GM12891 (cell line): ENCODE measurements around the gene DCANP1.

ENCODE experiments used
- POLR2A ChIP-seq: IDR thresholded peaks from 2 replicates; pipeline ENCODE4 v1.6.1; 2011; ENCODE audit warnings: low read depth, low read length, control low read depth
- POLR2AphosphoS5 ChIP-seq: IDR thresholded peaks from 2 replicates; pipeline ENCODE4 v1.6.1; 2011; ENCODE audit warnings: low read depth, low read length, control low read depth
- POU2F2 ChIP-seq: IDR thresholded peaks from 2 replicates; pipeline ENCODE4 v1.6.1; 2011; ENCODE audit warnings: low read depth, mild to moderate bottlenecking, control low read depth, low read length, moderate library complexity
- SPI1 ChIP-seq: IDR thresholded peaks from 2 replicates; pipeline ENCODE4 v1.6.1; 2011; ENCODE audit warnings: low read depth, low read length, control low read depth
- TAF1 ChIP-seq: IDR thresholded peaks from 2 replicates; pipeline ENCODE4 v1.6.1; 2011; ENCODE audit warnings: low read depth, low read length, control low read depth

DNA sequence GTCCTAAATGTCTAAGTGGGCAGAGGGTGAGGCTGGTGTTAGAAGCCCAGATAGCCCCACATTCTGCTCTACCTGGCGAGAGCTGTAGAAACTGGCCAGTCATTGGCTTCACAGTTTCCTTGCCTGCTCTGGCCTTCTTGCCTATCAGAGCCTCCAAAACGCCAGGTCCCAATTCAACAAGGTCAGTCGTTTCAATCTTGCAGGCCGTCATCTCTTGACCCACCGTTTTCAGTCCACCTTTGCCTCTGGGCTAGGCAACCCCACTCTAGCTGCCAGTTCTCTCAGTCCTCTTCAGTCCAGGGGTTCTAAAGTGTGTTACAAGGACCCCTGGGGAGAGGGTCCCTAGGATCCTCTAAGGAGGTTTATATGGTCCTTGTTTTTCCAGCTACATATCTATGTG lies 25.0 kb upstream of the DCANP1 start:
- TF ChIP-seq POLR2A (no peak), POLR2AphosphoS5 (no peak), TAF1 (no peak), SPI1 (no peak), POU2F2 (no peak)
